Trophoblast cell (in vitro differentiated cells and primary cell): ENCODE measurements around the gene EXOC3.

Experiments used
- DNase-seq, 2 donors: peaks; one replicate each; pipeline ENCODE4 v3.0.0-alpha.2; 2016
- H2AFZ ChIP-seq: 2 replicates; pipeline ENCODE4 v1.6.1; 2013; ENCODE audit warnings: low read length, moderate library complexity, mild to moderate bottlenecking; ENCODE audit not compliant: insufficient read depth, poor library complexity
- H2AK5ac ChIP-seq: 2 replicates; pipeline ENCODE4 v1.6.1; 2013; ENCODE audit warnings: mild to moderate bottlenecking, low read length
- H2BK120ac ChIP-seq: 2 replicates; pipeline ENCODE4 v1.6.1; 2013; ENCODE audit warnings: low read length, mild to moderate bottlenecking, moderate library complexity; ENCODE audit not compliant: insufficient read depth, poor library complexity
- H2BK12ac ChIP-seq: 2 replicates; pipeline ENCODE4 v1.6.1; 2013; ENCODE audit warnings: mild to moderate bottlenecking, low read length, moderate library complexity
- H2BK5ac ChIP-seq: 2 replicates; pipeline ENCODE4 v1.6.1; 2013; ENCODE audit warnings: low read length, low read depth, moderate library complexity, mild to moderate bottlenecking; ENCODE audit not compliant: poor library complexity
- H3K14ac ChIP-seq: 2 replicates; pipeline ENCODE4 v1.6.1; 2013; ENCODE audit warnings: mild to moderate bottlenecking, low read length
- H3K18ac ChIP-seq: 2 replicates; pipeline ENCODE4 v1.6.1; 2013; ENCODE audit warnings: mild to moderate bottlenecking, low read length
- H3K23ac ChIP-seq: 2 replicates; pipeline ENCODE4 v1.6.1; 2013; ENCODE audit warnings: low read length
- H3K27ac ChIP-seq: 2 replicates; pipeline ENCODE4 v1.5.1; 2013; ENCODE audit warnings: low read depth, mild to moderate bottlenecking, inconsistent platforms, low read length, moderate library complexity
- H3K27me3 ChIP-seq: 2 replicates; pipeline ENCODE4 v1.6.1; 2013; ENCODE audit warnings: inconsistent platforms, mild to moderate bottlenecking, low read length, moderate library complexity; ENCODE audit not compliant: insufficient read depth
- H3K36me3 ChIP-seq, 2 experiments: 1 replicate in 1 of 2; 2 replicates in 1 of 2; pipeline ENCODE4 v1.6.1; 2013; ENCODE audit warnings: low read length in 2 of 2, mild to moderate bottlenecking in 2 of 2, moderate library complexity in 1 of 2; ENCODE audit not compliant: insufficient read depth in 2 of 2, control insufficient read depth in 1 of 2
- H3K4ac ChIP-seq: 2 replicates; pipeline ENCODE4 v1.6.1; 2013; ENCODE audit warnings: low read depth, mild to moderate bottlenecking, low read length, moderate library complexity
- H3K4me1 ChIP-seq, 2 experiments: 1 replicate in 1 of 2; 2 replicates in 1 of 2; pipeline ENCODE4 v1.6.1; 2013; ENCODE audit warnings: low read length in 2 of 2, mild to moderate bottlenecking in 2 of 2, moderate library complexity in 1 of 2; ENCODE audit not compliant: insufficient read depth in 2 of 2, control insufficient read depth in 1 of 2
- H3K4me2 ChIP-seq: 2 replicates; pipeline ENCODE4 v1.6.1; 2013; ENCODE audit warnings: inconsistent platforms, mild to moderate bottlenecking, low read length, moderate library complexity
- H3K4me3 ChIP-seq: 2 replicates; pipeline ENCODE4 v1.5.1; 2013; ENCODE audit warnings: mild to moderate bottlenecking, low read depth, low read length, inconsistent platforms
- H3K79me1 ChIP-seq: one replicate; pipeline ENCODE4 v1.6.1; 2013; ENCODE audit warnings: low read length
- H3K79me2 ChIP-seq: 2 replicates; pipeline ENCODE4 v1.6.1; 2013; ENCODE audit warnings: low read length, mild to moderate bottlenecking; ENCODE audit not compliant: control insufficient read depth, insufficient read depth, poor library complexity
- H3K9ac ChIP-seq: 2 replicates; pipeline ENCODE4 v1.6.1; 2013; ENCODE audit warnings: mild to moderate bottlenecking, low read length
- H3K9me3 ChIP-seq: 2 replicates; pipeline ENCODE4 v1.6.1; 2013; ENCODE audit warnings: low read depth, mild to moderate bottlenecking, control low read depth, inconsistent platforms, low read length; ENCODE audit not compliant: insufficient read depth
- H4K12ac ChIP-seq: 2 replicates; pipeline ENCODE4 v1.6.1; 2013; ENCODE audit warnings: low read depth, mild to moderate bottlenecking, low read length, moderate library complexity
- H4K8ac ChIP-seq: 2 replicates; pipeline ENCODE4 v1.6.1; 2013; ENCODE audit warnings: low read depth, mild to moderate bottlenecking, low read length, moderate library complexity
- H4K91ac ChIP-seq: one replicate; pipeline ENCODE4 v1.6.1; 2013; ENCODE audit warnings: low read depth, mild to moderate bottlenecking, low read length, moderate library complexity
- WGBS: extraction: QIAGEN DNeasy Blood & Tissue Kit; methylation state at CpG from one replicate; pipeline ENCODE4 v1.1.7; 2013; ENCODE audit warnings: missing lambda C conversion rate; ENCODE audit not compliant: insufficient read length, insufficient coverage; ENCODE audit errors: extremely low coverage; 5-methylcytosine and 5-hydroxymethylcytosine counted together

Gene EXOC3

GRCh38 chr5:430214-430925 is 12.6 kb upstream of the EXOC3 start:
- no peak overlapping the region for H4K8ac ChIP-seq
- WGBS: no CpG with 5 or more reads among the region's 25 CpGs
- no peaks in the 10 kb centered on the region for H3K79me1 ChIP-seq
- no peak overlapping the region for H3K18ac ChIP-seq
- no peak overlapping the region for H2AFZ ChIP-seq
- H3K4me1 ChIP-seq: no peaks in the 10 kb centered on the region
- H4K12ac ChIP-seq: no peak overlapping the region
- H2AK5ac ChIP-seq: no peak overlapping the region
- no peaks in the 10 kb centered on the region for H3K36me3 ChIP-seq
- no peak overlapping the region for H2BK12ac ChIP-seq
- H3K4me2 ChIP-seq: no peak overlapping the region
- H4K91ac ChIP-seq: no peak overlapping the region
- H3K27ac ChIP-seq: no peak overlapping the region
- H3K14ac ChIP-seq: no peak overlapping the region
- no peak overlapping the region for H3K4me3 ChIP-seq
- H3K4ac ChIP-seq: no peak overlapping the region
- H3K9me3 ChIP-seq: peaks cover 1% of the 10 kb centered on the region
- H2BK5ac ChIP-seq: no peak overlapping the region
- H2BK120ac ChIP-seq: no peak overlapping the region
- H3K9ac ChIP-seq: no peak overlapping the region
- no peak overlapping the region for H3K23ac ChIP-seq
- DNase-seq: no peak
- H3K27me3 ChIP-seq: no peaks in the 10 kb centered on the region
- no peaks in the 10 kb centered on the region for H3K79me2 ChIP-seq

- H3K4me2 ChIP-seq: no peak overlapping the region
- no peak overlapping the region for H2AFZ ChIP-seq
- no peak overlapping the region for H4K91ac ChIP-seq
- H2BK12ac ChIP-seq: no peak overlapping the region
- H3K4ac ChIP-seq: no peak overlapping the region
- no peaks in the 10 kb centered on the region for H3K36me3 ChIP-seq
- no peak overlapping the region for H3K9ac ChIP-seq
- H2AK5ac ChIP-seq: no peak overlapping the region
- H3K4me1 ChIP-seq: no peaks in the 10 kb centered on the region
- no peak overlapping the region for H2BK5ac ChIP-seq
- H3K27me3 ChIP-seq: no peaks in the 10 kb centered on the region
- peak; percentile 68 to 84 for DNase-seq
- no peaks in the 10 kb centered on the region for H3K79me2 ChIP-seq
- H3K14ac ChIP-seq: no peak overlapping the region
- H3K9me3 ChIP-seq: peaks cover 1% of the 10 kb centered on the region
- H3K23ac ChIP-seq: no peak overlapping the region
- H4K8ac ChIP-seq: no peak overlapping the region
- no peak overlapping the region for H4K12ac ChIP-seq
- H3K79me1 ChIP-seq: no peaks in the 10 kb centered on the region
- no CpG with 5 or more reads among the region's 18 CpGs for WGBS
- no peak overlapping the region for H3K4me3 ChIP-seq
- H3K18ac ChIP-seq: no peak overlapping the region
- H2BK120ac ChIP-seq: no peak overlapping the region
- no peak overlapping the region for H3K27ac ChIP-seq
Observed at GRCh38 chr5:431001-431710, 11.8 kb upstream of the EXOC3 start.

GRCh38 chr5:431711-432050 is 11.3 kb upstream of the EXOC3 start:
- Histone ChIP-seq H2BK5ac (no peak overlapping the region), H2AFZ (no peak overlapping the region), H3K27ac (no peak overlapping the region), H3K23ac (no peak overlapping the region), H4K8ac (no peak overlapping the region), H3K4me3 (no peak overlapping the region), H3K79me2 (no peaks in the 10 kb centered on the region), H4K91ac (no peak overlapping the region), H3K27me3 (no peaks in the 10 kb centered on the region), H3K14ac (no peak overlapping the region), H3K4me2 (no peak overlapping the region), H3K4me1 (no peaks in the 10 kb centered on the region), H3K79me1 (no peaks in the 10 kb centered on the region), H4K12ac (no peak overlapping the region), H3K9ac (no peak overlapping the region), H2BK120ac (no peak overlapping the region), H2AK5ac (no peak overlapping the region), H3K9me3 (peaks cover 1% of the 10 kb centered on the region), H2BK12ac (no peak overlapping the region), H3K36me3 (no peaks in the 10 kb centered on the region), H3K4ac (no peak overlapping the region), H3K18ac (no peak overlapping the region)
- WGBS: no CpG with 5 or more reads among the region's 4 CpGs
- DNase-seq: no peak

GRCh38 chr5:432201-432927 is 10.6 kb upstream of the EXOC3 start:
- no peak overlapping the region for H3K4me2 ChIP-seq
- no peaks in the 10 kb centered on the region for H3K79me1 ChIP-seq
- no peaks in the 10 kb centered on the region for H3K27me3 ChIP-seq
- no peak overlapping the region for H3K23ac ChIP-seq
- no peak overlapping the region for H2AFZ ChIP-seq
- no peak for DNase-seq
- H4K12ac ChIP-seq: no peak overlapping the region
- no peak overlapping the region for H3K4me3 ChIP-seq
- H2BK12ac ChIP-seq: no peak overlapping the region
- H3K18ac ChIP-seq: no peak overlapping the region
- H4K8ac ChIP-seq: no peak overlapping the region
- no peaks in the 10 kb centered on the region for H3K79me2 ChIP-seq
- no peak overlapping the region for H3K4ac ChIP-seq
- no peaks in the 10 kb centered on the region for H3K4me1 ChIP-seq
- H3K14ac ChIP-seq: no peak overlapping the region
- H2AK5ac ChIP-seq: no peak overlapping the region
- no peak overlapping the region for H3K9ac ChIP-seq
- H3K9me3 ChIP-seq: peaks cover 1% of the 10 kb centered on the region
- no peak overlapping the region for H4K91ac ChIP-seq
- H3K36me3 ChIP-seq: no peaks in the 10 kb centered on the region
- H2BK5ac ChIP-seq: no peak overlapping the region
- H2BK120ac ChIP-seq: no peak overlapping the region
- H3K27ac ChIP-seq: no peak overlapping the region
- whole genome bisulfite sequencing: no CpG with 5 or more reads among the region's 18 CpGs
